Activated T-cell treated with anti-CD3 and anti-CD28 coated beads for 1 hour (primary cell): Measurements from ENCODE around the gene RTN4R.

Experiments
- DNase-seq: peaks from one replicate; pipeline ENCODE4 v3.0.0-alpha.2; 2020; ENCODE audit warnings: low read depth

Gene RTN4R

GRCh38 chr22:20215742-20216141 is 52.4 kb downstream of the RTN4R start:
- DNase-seq, result no peak

- DNase-seq, result no peak
Observed at GRCh38 chr22:20214853-20215252, 53.3 kb downstream of the RTN4R start.

- DNase-seq, result no peak
Observed at GRCh38 chr22:20213833-20214708, 54.0 kb downstream of the RTN4R start.

- no peak for DNase-seq
Observed at GRCh38 chr22:20212754-20213699, 55.1 kb downstream of the RTN4R start.

GRCh38 chr22:20211997-20212753 is 55.9 kb downstream of the RTN4R start:
- DNase-seq, result no peak

GRCh38 chr22:20211409-20211996 is 56.6 kb downstream of the RTN4R start:
- no peak for DNase-seq

GRCh38 chr22:20210473-20211059 is 57.6 kb downstream of the RTN4R start:
- DNase-seq, result no peak

- DNase-seq, result no peak
Observed at GRCh38 chr22:20209761-20210250, 58.3 kb downstream of the RTN4R start.

GRCh38 chr22:20208713-20209310 is 59.3 kb downstream of the RTN4R start:
- DNase-seq, result no peak

- DNase-seq, result no peak
Observed at GRCh38 chr22:20207277-20208025, 60.7 kb downstream of the RTN4R start.

GRCh38 chr22:20206709-20207215 is 61.4 kb downstream of the RTN4R start:
- no peak for DNase-seq

- peak; percentile 48 for DNase-seq
Observed at GRCh38 chr22:20205964-20206708, 62.0 kb downstream of the RTN4R start.

- no peak for DNase-seq
Observed at GRCh38 chr22:20205464-20205963, 62.6 kb downstream of the RTN4R start.

- no peak for DNase-seq
Observed at GRCh38 chr22:20204806-20205205, 63.3 kb downstream of the RTN4R start.

GRCh38 chr22:20204311-20204710 is 63.8 kb downstream of the RTN4R start:
- DNase-seq, result no peak

GRCh38 chr22:20203552-20204201 is 64.4 kb downstream of the RTN4R start:
- DNase-seq, result no peak

GRCh38 chr22:20203142-20203551 is 65.0 kb downstream of the RTN4R start:
- DNase-seq, result no peak

- DNase-seq, result no peak
Observed at GRCh38 chr22:20201837-20202392, 66.2 kb downstream of the RTN4R start.
